ENCODE data around the gene IL1RL2.

IL1RL2 gene

GRCh38 chr2:102191501-102191900 lies 4.7 kb downstream of the IL1RL2 start:
- no peaks in the 10 kb centered on the region for H3K9me3 ChIP-seq (ENCODE audit: control insufficient read depth in 2 of 2, low read length in 2 of 2)
- H3K27ac ChIP-seq (ENCODE audit: low read depth in 2 of 2, low read length in 2 of 2), result no peak overlapping the region

DNA sequence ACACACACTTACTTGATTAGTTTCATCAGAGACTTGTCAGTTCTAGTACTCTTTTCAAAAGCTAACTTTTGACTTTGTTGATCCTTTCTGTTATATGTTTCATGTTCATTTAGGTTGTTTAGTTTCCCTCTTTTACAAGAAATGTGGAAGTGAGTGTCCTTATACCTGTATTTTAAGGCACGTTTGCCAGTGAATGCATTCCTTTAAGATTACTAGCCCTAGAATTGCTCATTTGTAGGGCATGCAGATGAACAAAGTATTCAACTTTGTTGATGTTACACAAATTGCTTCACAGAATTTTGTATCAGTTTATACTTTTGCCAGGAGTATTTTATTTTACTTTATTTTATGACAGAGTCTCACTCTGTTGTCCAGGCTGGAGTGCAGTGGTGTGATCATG lies 6.3 kb downstream of the IL1RL2 start:
- H3K27ac ChIP-seq (ENCODE audit: low read depth in 2 of 2, low read length in 2 of 2), result no peak overlapping the region
- H3K4me1 ChIP-seq (ENCODE audit: control insufficient read depth in 2 of 2, insufficient read depth in 2 of 2, low read length in 2 of 2), result no peaks in the 10 kb centered on the region
- no peaks in the 10 kb centered on the region for H3K36me3 ChIP-seq (ENCODE audit: control insufficient read depth in 2 of 2, insufficient read depth in 2 of 2, low read length in 2 of 2)
- no peaks in the 10 kb centered on the region for H3K27me3 ChIP-seq (ENCODE audit: control insufficient read depth in 2 of 2, insufficient read depth in 2 of 2, low read length in 2 of 2)
- no peak overlapping the region for H3K9ac ChIP-seq (ENCODE audit: low read depth in 1 of 2, low read length in 2 of 2)
- H3K9me3 ChIP-seq (ENCODE audit: control insufficient read depth in 2 of 2, low read length in 2 of 2), result no peaks in the 10 kb centered on the region
- H3K4me3 ChIP-seq (ENCODE audit: low read length in 2 of 2), result no peak overlapping the region

More at GRCh38 chr2:102191501-102191900, 4.7 kb downstream of the IL1RL2 start:
- Histone ChIP-seq H3K4me3 (ENCODE audit: low read length in 2 of 2) (no peak overlapping the region), H3K4me1 (ENCODE audit: control insufficient read depth in 2 of 2, insufficient read depth in 2 of 2, low read length in 2 of 2) (peaks cover 2 to 5% of the 10 kb centered on the region in 2 donors), H3K36me3 (ENCODE audit: control insufficient read depth in 2 of 2, insufficient read depth in 2 of 2, low read length in 2 of 2) (no peaks in the 10 kb centered on the region), H3K27me3 (ENCODE audit: control insufficient read depth in 2 of 2, insufficient read depth in 2 of 2, low read length in 2 of 2) (no peaks in the 10 kb centered on the region), H3K9ac (ENCODE audit: low read depth in 1 of 2, low read length in 2 of 2) (no peak overlapping the region)

- Histone ChIP-seq H3K36me3 (ENCODE audit: control insufficient read depth in 2 of 2, insufficient read depth in 2 of 2, low read length in 2 of 2) (no peaks in the 10 kb centered on the region), H3K27me3 (ENCODE audit: control insufficient read depth in 2 of 2, insufficient read depth in 2 of 2, low read length in 2 of 2) (no peaks in the 10 kb centered on the region), H3K27ac (ENCODE audit: low read depth in 2 of 2, low read length in 2 of 2) (no peak overlapping the region), H3K9ac (ENCODE audit: low read depth in 1 of 2, low read length in 2 of 2) (no peak overlapping the region), H3K4me1 (ENCODE audit: control insufficient read depth in 2 of 2, insufficient read depth in 2 of 2, low read length in 2 of 2) (no peaks in the 10 kb centered on the region), H3K4me3 (ENCODE audit: low read length in 2 of 2) (no peak overlapping the region), H3K9me3 (ENCODE audit: control insufficient read depth in 2 of 2, low read length in 2 of 2) (no peaks in the 10 kb centered on the region)
These were observed 7.9 kb downstream of the IL1RL2 start for GRCh38 chr2:102194609-102195268.

DNA sequence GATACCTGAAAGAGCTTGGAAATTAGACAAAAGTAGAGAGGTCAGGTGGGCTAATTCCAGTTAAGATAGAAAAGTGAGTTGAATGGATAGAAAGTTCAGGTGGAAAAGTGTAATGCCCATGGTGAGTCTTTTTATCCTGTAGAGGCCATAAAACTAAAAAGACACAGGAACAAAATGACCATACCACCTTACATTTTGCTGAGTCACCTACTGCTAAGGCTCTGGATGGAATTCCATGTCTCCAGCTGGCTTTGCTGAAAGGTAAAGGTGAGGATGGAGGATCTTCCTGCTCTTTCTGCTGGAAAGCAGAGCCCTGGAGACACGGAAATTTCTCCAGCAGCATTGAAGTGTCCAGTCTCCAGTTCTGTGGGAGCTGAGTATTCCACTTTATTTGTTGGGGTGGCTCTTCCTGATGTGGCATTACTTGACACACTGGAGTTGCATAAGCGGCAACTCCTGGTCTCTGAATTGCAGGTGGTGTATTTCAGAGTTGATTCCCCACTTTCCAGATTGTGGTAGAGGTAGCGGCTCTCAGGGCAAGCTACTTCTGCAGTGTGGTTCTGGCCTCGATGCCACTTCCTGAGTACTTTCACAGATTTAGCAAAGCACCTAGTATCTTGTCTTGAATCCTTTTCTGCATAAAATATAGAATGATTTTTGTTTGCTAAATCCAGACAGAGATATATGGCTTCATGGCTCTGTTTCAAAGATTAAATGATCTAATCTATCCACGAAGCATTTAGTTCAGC lies 10.7 kb downstream of the IL1RL2 start:
- no peaks in the 10 kb centered on the region for H3K9me3 ChIP-seq (ENCODE audit: control insufficient read depth in 2 of 2, low read length in 2 of 2)
- H3K4me1 ChIP-seq (ENCODE audit: control insufficient read depth in 2 of 2, insufficient read depth in 2 of 2, low read length in 2 of 2), result no peaks in the 10 kb centered on the region
- H3K27me3 ChIP-seq (ENCODE audit: control insufficient read depth in 2 of 2, insufficient read depth in 2 of 2, low read length in 2 of 2), result no peaks in the 10 kb centered on the region
- H3K4me3 ChIP-seq (ENCODE audit: low read length in 2 of 2), result no peak overlapping the region
- no peak overlapping the region for H3K9ac ChIP-seq (ENCODE audit: low read depth in 1 of 2, low read length in 2 of 2)
- no peaks in the 10 kb centered on the region for H3K36me3 ChIP-seq (ENCODE audit: control insufficient read depth in 2 of 2, insufficient read depth in 2 of 2, low read length in 2 of 2)
- H3K27ac ChIP-seq (ENCODE audit: low read depth in 2 of 2, low read length in 2 of 2), result no peak overlapping the region

- no peak overlapping the region for H3K27ac ChIP-seq (ENCODE audit: low read depth in 2 of 2, low read length in 2 of 2)
- no peaks in the 10 kb centered on the region for H3K36me3 ChIP-seq (ENCODE audit: control insufficient read depth in 2 of 2, insufficient read depth in 2 of 2, low read length in 2 of 2)
- no peak overlapping the region for H3K9ac ChIP-seq (ENCODE audit: low read depth in 1 of 2, low read length in 2 of 2)
- H3K9me3 ChIP-seq (ENCODE audit: control insufficient read depth in 2 of 2, low read length in 2 of 2), result no peaks in the 10 kb centered on the region
- no peaks in the 10 kb centered on the region for H3K4me1 ChIP-seq (ENCODE audit: control insufficient read depth in 2 of 2, insufficient read depth in 2 of 2, low read length in 2 of 2)
- no peak overlapping the region for H3K4me3 ChIP-seq (ENCODE audit: low read length in 2 of 2)
- H3K27me3 ChIP-seq (ENCODE audit: control insufficient read depth in 2 of 2, insufficient read depth in 2 of 2, low read length in 2 of 2), result no peaks in the 10 kb centered on the region
These were observed 13.7 kb downstream of the IL1RL2 start for GRCh38 chr2:102200539-102200938.

GRCh38 chr2:102204638-102205037 lies 17.8 kb downstream of the IL1RL2 start:
- no peaks in the 10 kb centered on the region for H3K4me1 ChIP-seq (ENCODE audit: control insufficient read depth in 2 of 2, insufficient read depth in 2 of 2, low read length in 2 of 2)
- no peaks in the 10 kb centered on the region for H3K27me3 ChIP-seq (ENCODE audit: control insufficient read depth in 2 of 2, insufficient read depth in 2 of 2, low read length in 2 of 2)
- H3K9me3 ChIP-seq (ENCODE audit: control insufficient read depth in 2 of 2, low read length in 2 of 2), result no peaks in the 10 kb centered on the region
- H3K4me3 ChIP-seq (ENCODE audit: low read length in 2 of 2), result no peak overlapping the region
- H3K27ac ChIP-seq (ENCODE audit: low read depth in 2 of 2, low read length in 2 of 2), result no peak overlapping the region
- no peak overlapping the region for H3K9ac ChIP-seq (ENCODE audit: low read depth in 1 of 2, low read length in 2 of 2)
- no peaks in the 10 kb centered on the region for H3K36me3 ChIP-seq (ENCODE audit: control insufficient read depth in 2 of 2, insufficient read depth in 2 of 2, low read length in 2 of 2)

- Histone ChIP-seq H3K4me3 (ENCODE audit: low read length in 2 of 2) (no peak overlapping the region), H3K4me1 (ENCODE audit: control insufficient read depth in 2 of 2, insufficient read depth in 2 of 2, low read length in 2 of 2) (no peaks in the 10 kb centered on the region), H3K27me3 (ENCODE audit: control insufficient read depth in 2 of 2, insufficient read depth in 2 of 2, low read length in 2 of 2) (no peaks in the 10 kb centered on the region), H3K9me3 (ENCODE audit: control insufficient read depth in 2 of 2, low read length in 2 of 2) (no peaks in the 10 kb centered on the region), H3K27ac (ENCODE audit: low read depth in 2 of 2, low read length in 2 of 2) (no peak overlapping the region), H3K36me3 (ENCODE audit: control insufficient read depth in 2 of 2, insufficient read depth in 2 of 2, low read length in 2 of 2) (no peaks in the 10 kb centered on the region), H3K9ac (ENCODE audit: low read depth in 1 of 2, low read length in 2 of 2) (no peak overlapping the region)
These were observed 20.0 kb downstream of the IL1RL2 start for GRCh38 chr2:102206666-102207341.

- H3K4me1 ChIP-seq (ENCODE audit: control insufficient read depth in 2 of 2, insufficient read depth in 2 of 2, low read length in 2 of 2), result no peaks in the 10 kb centered on the region
- no peak overlapping the region for H3K4me3 ChIP-seq (ENCODE audit: low read length in 2 of 2)
- H3K27me3 ChIP-seq (ENCODE audit: control insufficient read depth in 2 of 2, insufficient read depth in 2 of 2, low read length in 2 of 2), result no peaks in the 10 kb centered on the region
- H3K36me3 ChIP-seq (ENCODE audit: control insufficient read depth in 2 of 2, insufficient read depth in 2 of 2, low read length in 2 of 2), result no peaks in the 10 kb centered on the region
- no peak overlapping the region for H3K9ac ChIP-seq (ENCODE audit: low read depth in 1 of 2, low read length in 2 of 2)
- H3K27ac ChIP-seq (ENCODE audit: low read depth in 2 of 2, low read length in 2 of 2), result no peak overlapping the region
- H3K9me3 ChIP-seq (ENCODE audit: control insufficient read depth in 2 of 2, low read length in 2 of 2), result no peaks in the 10 kb centered on the region
These were observed 22.0 kb downstream of the IL1RL2 start for GRCh38 chr2:102208774-102209173.

- Histone ChIP-seq H3K27ac (ENCODE audit: low read depth in 2 of 2, low read length in 2 of 2) (no peak overlapping the region), H3K27me3 (ENCODE audit: control insufficient read depth in 2 of 2, insufficient read depth in 2 of 2, low read length in 2 of 2) (no peaks in the 10 kb centered on the region), H3K36me3 (ENCODE audit: control insufficient read depth in 2 of 2, insufficient read depth in 2 of 2, low read length in 2 of 2) (no peaks in the 10 kb centered on the region), H3K9me3 (ENCODE audit: control insufficient read depth in 2 of 2, low read length in 2 of 2) (no peaks in the 10 kb centered on the region), H3K4me3 (ENCODE audit: low read length in 2 of 2) (no peak overlapping the region), H3K4me1 (ENCODE audit: control insufficient read depth in 2 of 2, insufficient read depth in 2 of 2, low read length in 2 of 2) (no peaks in the 10 kb centered on the region), H3K9ac (ENCODE audit: low read depth in 1 of 2, low read length in 2 of 2) (no peak overlapping the region)
These were observed 22.7 kb downstream of the IL1RL2 start for GRCh38 chr2:102209474-102209873.

DNA sequence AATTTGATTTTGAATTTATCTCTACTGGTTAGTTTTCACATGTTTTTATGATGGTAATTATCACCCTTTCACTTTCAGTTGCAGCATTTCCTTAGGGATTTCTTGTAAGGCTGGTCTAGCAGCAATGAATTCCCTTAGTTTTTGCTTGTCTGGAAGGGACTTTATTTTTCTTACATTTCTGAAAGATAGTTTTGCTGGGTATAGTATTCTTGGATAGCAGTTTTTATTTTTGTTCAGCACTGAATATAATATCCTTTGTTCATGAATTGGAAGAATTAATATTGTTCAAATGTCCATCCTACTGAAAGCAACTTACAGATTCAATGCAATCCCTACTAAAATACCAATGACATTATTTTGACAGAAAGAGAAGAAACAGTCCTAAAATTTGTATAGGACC lies 30.2 kb downstream of the IL1RL2 start:
- Histone ChIP-seq H3K4me3 (ENCODE audit: low read length in 2 of 2) (no peak overlapping the region), H3K4me1 (ENCODE audit: control insufficient read depth in 2 of 2, insufficient read depth in 2 of 2, low read length in 2 of 2) (no peaks in the 10 kb centered on the region), H3K27me3 (ENCODE audit: control insufficient read depth in 2 of 2, insufficient read depth in 2 of 2, low read length in 2 of 2) (no peaks in the 10 kb centered on the region)

More for the DNA sequence above, 30.2 kb downstream of the IL1RL2 start:
- Histone ChIP-seq H3K9me3 (ENCODE audit: control insufficient read depth in 2 of 2, low read length in 2 of 2) (peaks cover 3 to 8% of the 10 kb centered on the region in 2 donors), H3K36me3 (ENCODE audit: control insufficient read depth in 2 of 2, insufficient read depth in 2 of 2, low read length in 2 of 2) (no peaks in the 10 kb centered on the region), H3K27ac (ENCODE audit: low read depth in 2 of 2, low read length in 2 of 2) (no peak overlapping the region), H3K9ac (ENCODE audit: low read depth in 1 of 2, low read length in 2 of 2) (no peak overlapping the region)
